Cardiac muscle cell (in vitro differentiated cells and primary cell): Measurements from ENCODE around the gene RYR3. TPM values are rescaled to one million over a fixed set of nuclear protein-coding genes. Genes with fewer than 3 reads are reported as not detected.

ENCODE experiments used
- DNase-seq, 2 donors: peaks; one replicate each; pipeline versions ENCODE4 v3.0.0 to v3.0.0-alpha.2; 2010 to 2017; ENCODE audit warnings: low read depth in 1 of 2, low spot score in 1 of 2
- H3K27ac ChIP-seq: fragments of 200-600 bp; sonication (generic); 2 replicates; pipeline ENCODE4 v1.5.1; 2016
- H3K27me3 ChIP-seq: fragments of 200-600 bp; sonication (generic); 2 replicates; pipeline ENCODE4 v1.6.0; 2016; ENCODE audit warnings: control low read depth
- H3K36me3 ChIP-seq: fragments of 200-600 bp; sonication (generic); 2 replicates; pipeline ENCODE4 v1.5.1; 2016; ENCODE audit warnings: control low read depth
- H3K4me1 ChIP-seq: fragments of 200-600 bp; sonication (generic); 2 replicates; pipeline ENCODE4 v1.8.1; 2017; ENCODE audit warnings: low read depth, mild to moderate bottlenecking, mixed run types
- H3K4me3 ChIP-seq: fragments of 200-600 bp; sonication (generic); 2 replicates; pipeline ENCODE4 v1.5.1; 2016; ENCODE audit warnings: mild to moderate bottlenecking
- H3K9me3 ChIP-seq: fragments of 200-600 bp; sonication (generic); 2 replicates; pipeline ENCODE4 v1.5.1; 2017; ENCODE audit warnings: low read depth, mild to moderate bottlenecking, control low read depth
- polyA plus RNA-seq: library from polyadenylated mRNA; unstranded; fragments of >200 nt; fragmentation: Nextera tagmentation; extraction: Ambion mirVana; gene quantifications from 2 replicates; pipeline ENCODE4 v1.2.1, GENCODE V29; 2016
- total RNA-seq: library from RNA; depleted of rRNA; stranded (reverse); fragments of >200 nt; gene quantifications from 2 replicates; pipeline ENCODE4 v1.2.3, GENCODE V29; 2016
- TF ChIP-seq, protein P1 (sequence below): IDR thresholded peaks from 2 replicates; pipeline ENCODE4 v1.5.1; 2012; ENCODE audit warnings: low read depth, mild to moderate bottlenecking, low read length

Gene RYR3
- total and polyA plus RNA-seq, 2 experiments from 2014 or later, result 0.39 to 0.54 TPM

DNA sequence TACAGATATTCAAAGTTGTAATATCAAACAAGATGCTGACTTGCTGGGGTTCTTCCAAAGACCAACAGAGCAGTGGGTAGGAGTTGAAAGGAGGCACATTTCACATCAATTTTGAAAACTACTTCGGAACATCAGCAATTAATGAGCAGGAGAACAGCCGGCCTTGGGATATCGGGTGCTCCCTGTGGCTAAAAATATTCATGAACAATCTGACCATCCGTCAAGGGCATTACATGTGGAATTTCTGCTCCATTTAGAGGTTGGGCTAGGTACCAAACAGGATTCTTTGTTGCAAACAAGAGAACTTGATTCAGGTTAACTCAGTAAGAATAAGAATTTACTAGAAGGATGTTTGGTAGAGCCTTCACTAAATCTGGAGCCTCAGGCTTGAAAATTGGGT is 223.9 kb downstream of the RYR3 start:
- Histone ChIP-seq H3K4me1 (no peaks in the 10 kb centered on the region), H3K4me3 (no peak overlapping the region), H3K27me3 (no peaks in the 10 kb centered on the region), H3K36me3 (no peaks in the 10 kb centered on the region), H3K27ac (no peak overlapping the region), H3K9me3 (no peaks in the 10 kb centered on the region)
- TF ChIP-seq, protein P1, sequence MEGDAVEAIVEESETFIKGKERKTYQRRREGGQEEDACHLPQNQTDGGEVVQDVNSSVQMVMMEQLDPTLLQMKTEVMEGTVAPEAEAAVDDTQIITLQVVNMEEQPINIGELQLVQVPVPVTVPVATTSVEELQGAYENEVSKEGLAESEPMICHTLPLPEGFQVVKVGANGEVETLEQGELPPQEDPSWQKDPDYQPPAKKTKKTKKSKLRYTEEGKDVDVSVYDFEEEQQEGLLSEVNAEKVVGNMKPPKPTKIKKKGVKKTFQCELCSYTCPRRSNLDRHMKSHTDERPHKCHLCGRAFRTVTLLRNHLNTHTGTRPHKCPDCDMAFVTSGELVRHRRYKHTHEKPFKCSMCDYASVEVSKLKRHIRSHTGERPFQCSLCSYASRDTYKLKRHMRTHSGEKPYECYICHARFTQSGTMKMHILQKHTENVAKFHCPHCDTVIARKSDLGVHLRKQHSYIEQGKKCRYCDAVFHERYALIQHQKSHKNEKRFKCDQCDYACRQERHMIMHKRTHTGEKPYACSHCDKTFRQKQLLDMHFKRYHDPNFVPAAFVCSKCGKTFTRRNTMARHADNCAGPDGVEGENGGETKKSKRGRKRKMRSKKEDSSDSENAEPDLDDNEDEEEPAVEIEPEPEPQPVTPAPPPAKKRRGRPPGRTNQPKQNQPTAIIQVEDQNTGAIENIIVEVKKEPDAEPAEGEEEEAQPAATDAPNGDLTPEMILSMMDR, result no peak
- no peak for DNase-seq

- Histone ChIP-seq H3K9me3 (no peaks in the 10 kb centered on the region), H3K27me3 (no peaks in the 10 kb centered on the region), H3K4me3 (no peak overlapping the region), H3K36me3 (no peaks in the 10 kb centered on the region), H3K27ac (no peak overlapping the region), H3K4me1 (no peaks in the 10 kb centered on the region)
- DNase-seq, result no peak
- TF ChIP-seq, protein P1, result no peak
Observed at GRCh38 chr15:33535135-33535534, 224.4 kb downstream of the RYR3 start.

DNA sequence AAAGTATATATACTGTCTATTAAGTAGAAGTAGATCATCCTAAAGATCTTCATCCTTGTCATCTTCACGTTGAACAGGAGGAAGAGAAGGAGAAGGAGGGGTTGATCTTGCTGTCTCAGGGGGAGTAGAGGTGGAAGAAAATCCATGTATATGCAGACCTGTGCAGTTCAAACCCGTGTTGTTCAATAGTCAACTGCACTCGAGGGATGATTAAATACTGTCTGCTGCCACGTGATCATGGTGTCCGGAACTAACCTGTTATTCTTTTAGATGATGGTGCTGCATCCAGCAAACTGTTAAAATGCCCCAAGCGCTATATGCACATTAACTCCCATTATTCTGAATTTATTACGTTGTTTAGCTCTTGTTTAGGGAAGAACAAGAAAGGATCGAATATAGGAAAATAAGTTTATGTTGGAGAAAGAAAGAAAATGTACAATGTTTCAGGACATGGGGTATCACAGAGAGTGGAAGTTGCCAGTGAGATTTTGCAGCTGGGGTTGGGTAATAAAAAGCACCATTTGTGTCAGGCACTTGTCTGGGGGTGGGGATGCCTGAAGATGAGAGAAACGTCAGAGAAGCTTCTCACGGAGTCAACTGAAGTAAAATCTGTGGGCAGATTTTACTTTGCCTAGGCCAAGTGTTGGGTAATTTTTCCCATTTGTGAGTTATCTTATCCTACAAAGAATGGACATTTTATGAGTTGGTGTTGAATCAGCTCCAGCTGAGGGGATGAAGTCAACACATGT is 229.2 kb downstream of the RYR3 start:
- H3K4me3 ChIP-seq, result no peak overlapping the region
- no peaks in the 10 kb centered on the region for H3K9me3 ChIP-seq
- H3K36me3 ChIP-seq, result no peaks in the 10 kb centered on the region
- H3K4me1 ChIP-seq, result no peaks in the 10 kb centered on the region
- no peaks in the 10 kb centered on the region for H3K27me3 ChIP-seq
- TF ChIP-seq, protein P1, result no peak
- DNase-seq, result peak in 1 of 2 donors; percentile 20
- H3K27ac ChIP-seq, result no peak overlapping the region

DNA sequence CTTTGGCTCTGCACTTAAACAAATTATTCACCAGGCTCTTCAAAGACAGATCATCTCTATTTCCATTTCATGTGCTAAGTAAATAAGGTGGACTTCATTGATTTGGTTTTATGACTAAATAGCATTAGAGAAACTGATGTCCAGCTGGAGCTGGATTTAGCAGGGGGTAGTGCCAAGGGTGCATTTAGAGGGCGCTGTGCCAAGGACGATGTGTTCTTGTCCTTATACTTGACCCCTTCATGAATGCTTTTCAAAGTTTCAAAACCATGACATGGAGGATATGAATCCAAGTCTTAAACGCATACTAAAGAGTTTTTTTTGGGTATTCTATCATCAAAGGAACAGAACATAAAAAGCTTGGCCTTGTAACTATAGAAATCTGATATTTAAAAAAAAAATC is 233.2 kb downstream of the RYR3 start:
- Histone ChIP-seq H3K9me3 (no peaks in the 10 kb centered on the region), H3K36me3 (no peaks in the 10 kb centered on the region), H3K27me3 (no peaks in the 10 kb centered on the region), H3K4me3 (no peak overlapping the region), H3K4me1 (no peaks in the 10 kb centered on the region), H3K27ac (no peak overlapping the region)
- TF ChIP-seq, protein P1, result no peak
- DNase-seq, result no peak

- no peak overlapping the region for H3K27ac ChIP-seq
- H3K4me1 ChIP-seq, result no peaks in the 10 kb centered on the region
- H3K36me3 ChIP-seq, result no peaks in the 10 kb centered on the region
- H3K9me3 ChIP-seq, result no peaks in the 10 kb centered on the region
- TF ChIP-seq, protein P1, result no peak
- H3K4me3 ChIP-seq, result no peak overlapping the region
- H3K27me3 ChIP-seq, result no peaks in the 10 kb centered on the region
- peak in 1 of 2 donors; percentile 2 for DNase-seq
Observed at GRCh38 chr15:33545866-33546265, 235.1 kb downstream of the RYR3 start.
